IMR-90 (cell line): ENCODE results near the gene CASZ1. TPM values are rescaled to one million over a fixed set of nuclear protein-coding genes. Genes with fewer than 3 reads are reported as not detected.

Source experiments
- ATAC-seq: fragments of 200-7000 bp; cut with Tn5 transposase; 2 replicates; pipeline ENCODE4 v1.9.1; 2020; ENCODE audit warnings: low read depth, mild to moderate bottlenecking, moderate library complexity
- BruUV-seq: library from RNA; stranded (reverse); fragments of 400-500 nt; replicated peaks from 2 replicates; lab custom pipeline; 2021; lab: Mats Ljungman, UMichigan
- CTCF ChIA-PET: fragments of 300-600 bp; formaldehyde crosslinking; extraction: SDS; loops from one replicate; lab custom pipeline; 2021; ENCODE audit warnings: antibody characterized with exemption; lab: Yijun Ruan, JAX
- POLR2A ChIA-PET: fragments of 300-600 bp; sonication (Branson Sonifier 250); formaldehyde crosslinking; loops from one replicate; lab custom pipeline; 2022; ENCODE audit warnings: antibody characterized with exemption; ENCODE audit not compliant: unreplicated experiment; lab: Charles Lee
- DNase-seq: peaks from one replicate; pipeline ENCODE4 v3.0.0; 2013
- H2AFZ ChIP-seq: replicated peaks from 2 replicates; pipeline ENCODE3; 2013; ENCODE audit warnings: low read length, mild to moderate bottlenecking; ENCODE audit not compliant: poor library complexity
- H2AK5ac ChIP-seq: 2 replicates; pipeline ENCODE4 v1.6.1; 2013; ENCODE audit warnings: low read depth, low read length, inconsistent platforms
- H2AK9ac ChIP-seq: replicated peaks from 2 replicates; pipeline ENCODE3; 2013; ENCODE audit warnings: mild to moderate bottlenecking, low read depth, low read length, moderate library complexity; ENCODE audit not compliant: poor library complexity
- H2BK120ac ChIP-seq: 2 replicates; pipeline ENCODE4 v1.6.1; 2013; ENCODE audit warnings: low read depth, low read length, inconsistent platforms
- H2BK15ac ChIP-seq: 3 replicates; pipeline ENCODE4 v1.6.1; 2013; ENCODE audit warnings: low read depth, low read length, inconsistent platforms
- H2BK20ac ChIP-seq: 2 replicates; pipeline ENCODE4 v1.6.1; 2013; ENCODE audit warnings: low read depth, mild to moderate bottlenecking, inconsistent platforms, low read length, moderate library complexity
- H2BK5ac ChIP-seq: 2 replicates; pipeline ENCODE4 v1.6.1; 2013; ENCODE audit warnings: mild to moderate bottlenecking, low read depth, low read length, inconsistent platforms; ENCODE audit not compliant: poor library complexity, severe bottlenecking
- H3K14ac ChIP-seq: replicated peaks from 2 replicates; pipeline ENCODE4 v1.6.1; 2013; ENCODE audit warnings: low read depth, low read length, inconsistent platforms
- H3K18ac ChIP-seq: 2 replicates; pipeline ENCODE4 v1.6.1; 2013; ENCODE audit warnings: low read depth, low read length, control low read depth
- H3K23ac ChIP-seq: 2 replicates; pipeline ENCODE4 v1.6.1; 2013; ENCODE audit warnings: low read depth, low read length, inconsistent platforms
- H3K27ac ChIP-seq: 2 replicates; pipeline ENCODE4 v1.5.1; 2013; ENCODE audit warnings: mild to moderate bottlenecking, control low read depth, low read length; ENCODE audit not compliant: insufficient read depth
- H3K27me3 ChIP-seq: 2 replicates; pipeline ENCODE4 v1.6.1; 2013; ENCODE audit warnings: low read length; ENCODE audit not compliant: control insufficient read depth, insufficient read depth
- H3K36me3 ChIP-seq: 2 replicates; pipeline ENCODE4 v1.6.1; 2013; ENCODE audit warnings: low read length, mixed read lengths; ENCODE audit not compliant: control insufficient read depth, insufficient read depth
- H3K4ac ChIP-seq: 2 replicates; pipeline ENCODE4 v1.6.1; 2013; ENCODE audit warnings: low read depth, low read length, inconsistent platforms
- H3K4me1 ChIP-seq: 2 replicates; pipeline ENCODE4 v1.6.1; 2013; ENCODE audit warnings: low read length, mixed read lengths; ENCODE audit not compliant: control insufficient read depth, insufficient read depth
- H3K4me2 ChIP-seq: 2 replicates; pipeline ENCODE4 v1.6.1; 2013; ENCODE audit warnings: low read depth, mild to moderate bottlenecking, control low read depth, low read length, moderate library complexity
- H3K4me3 ChIP-seq: 2 replicates; pipeline ENCODE4 v1.5.1; 2013; ENCODE audit warnings: low read depth, mild to moderate bottlenecking, control low read depth, low read length, moderate library complexity; ENCODE audit not compliant: insufficient read depth
- H3K56ac ChIP-seq: 2 replicates; pipeline ENCODE4 v1.6.1; 2013; ENCODE audit warnings: low read length, inconsistent platforms; ENCODE audit not compliant: insufficient read depth; ENCODE audit errors: extremely low read depth
- H3K79me1 ChIP-seq, 2 experiments: 2 replicates each; pipeline ENCODE4 v1.6.1; 2013; ENCODE audit warnings: low read length in 2 of 2, inconsistent platforms in 1 of 2, low read depth in 1 of 2
- H3K9ac ChIP-seq: 2 replicates; pipeline ENCODE4 v1.6.1; 2013; ENCODE audit warnings: low read depth, low read length, control low read depth
- H3K9me1 ChIP-seq: 2 replicates; pipeline ENCODE4 v1.6.1; 2013; ENCODE audit warnings: low read length, inconsistent platforms; ENCODE audit not compliant: insufficient read depth
- H3K9me3 ChIP-seq: 2 replicates; pipeline ENCODE4 v1.6.1; 2013; ENCODE audit warnings: low read length; ENCODE audit not compliant: control insufficient read depth, insufficient read depth
- H4K20me1 ChIP-seq: 2 replicates; pipeline ENCODE4 v1.6.1; 2013; ENCODE audit warnings: low read length, inconsistent platforms; ENCODE audit not compliant: insufficient read depth
- H4K5ac ChIP-seq: 2 replicates; pipeline ENCODE4 v1.6.1; 2013; ENCODE audit warnings: mild to moderate bottlenecking, low read depth, low read length, control low read depth
- H4K8ac ChIP-seq, 2 experiments: 2 replicates each; pipeline ENCODE4 v1.6.1; 2013; ENCODE audit warnings: low read depth in 2 of 2, low read length in 2 of 2, control low read depth in 1 of 2, inconsistent platforms in 1 of 2
- H4K91ac ChIP-seq: 2 replicates; pipeline ENCODE4 v1.6.1; 2013; ENCODE audit warnings: low read depth, low read length, inconsistent platforms; ENCODE audit not compliant: insufficient read depth
- CEBPB ChIP-seq: IDR thresholded peaks from 2 replicates; pipeline ENCODE4 v1.6.1; 2012; ENCODE audit warnings: low read depth, low read length, improper control_type of control experiment
- CTCF ChIP-seq: conservative IDR thresholded peaks from 2 replicates; pipeline ENCODE4 v1.5.1; 2012; ENCODE audit warnings: mild to moderate bottlenecking, low read depth, low read length, improper control_type of control experiment
- MAFK ChIP-seq: IDR thresholded peaks from 2 replicates; pipeline ENCODE4 v1.6.1; 2012; ENCODE audit warnings: low read depth, low read length, improper control_type of control experiment
- POLR2A ChIP-seq: IDR thresholded peaks from 2 replicates; pipeline ENCODE4 v1.6.1; 2012; ENCODE audit warnings: mild to moderate bottlenecking, low read depth, low read length
- RFX5 ChIP-seq: IDR thresholded peaks from 2 replicates; pipeline ENCODE4 v1.8.0; 2012; ENCODE audit warnings: low read depth, mild to moderate bottlenecking, low read length, moderate library complexity
- SMC3 ChIP-seq: fragments of 150-350 bp; IDR thresholded peaks from 2 replicates; pipeline ENCODE4 v1.6.1; 2016; ENCODE audit warnings: low read depth, mild to moderate bottlenecking, antibody characterized with exemption, low read length, moderate library complexity
- WGBS, 2 experiments: methylation state at CpG; one replicate each; pipeline versions ENCODE4 v1.1.5 to v1.1.7; 2013; ENCODE audit warnings: missing lambda C conversion rate in 2 of 2; ENCODE audit not compliant: insufficient read length in 1 of 2; ENCODE audit errors: extremely low coverage in 2 of 2; 5-methylcytosine and 5-hydroxymethylcytosine counted together
- dilution Hi-C: fragments of 300-500 bp; cut with HindIII; formaldehyde crosslinking; loops from one replicate; pipeline ENCODE4 v1.14.3; 2018; ENCODE audit warnings: low sequenced_read_pairs; ENCODE audit not compliant: unreplicated experiment
- in situ Hi-C: fragments of 300-500 bp; cut with MboI; formaldehyde crosslinking; loops from 3 replicates; pipeline ENCODE4 v1.14.3; 2019; ENCODE audit warnings: low sequenced_read_pairs, inconsistent platforms, mixed read lengths
- intact Hi-C: fragments of 100-400 bp; cut with micrococcal nuclease; formaldehyde crosslinking; loops from 2 replicates; pipeline ENCODE4 v1.10.0; 2022
- polyA plus RNA-seq, 3 experiments: library from polyadenylated mRNA; depleted of rRNA; stranded (reverse); fragments of >200 nt; gene quantifications; 2 replicates each; pipeline ENCODE4 v1.2.3, GENCODE V29; 2012; ENCODE audit warnings: low replicate concordance in 1 of 3
- total RNA-seq: library from RNA; depleted of rRNA; stranded (reverse); fragments of >200 nt; gene quantifications from 2 replicates; pipeline ENCODE4 v1.2.3, GENCODE V29; 2012
- TF ChIP-seq, protein P1 (sequence below): fragments of 150-350 bp; IDR thresholded peaks from 2 replicates; pipeline ENCODE4 v1.6.1; 2016; ENCODE audit warnings: low read depth, mild to moderate bottlenecking, low read length, moderate library complexity, borderline replicate concordance

The CASZ1 gene
- total and polyA plus RNA-seq, 2 of the 4 experiments (the other 2 are of a cell fraction): 0.18 to 0.24 TPM

- H3K14ac ChIP-seq: no peak overlapping the region
- H2BK20ac ChIP-seq: no peak overlapping the region
- no peak overlapping the region for H4K8ac ChIP-seq
- H3K9me3 ChIP-seq: no peaks in the 10 kb centered on the region
- no peak overlapping the region for H2AFZ ChIP-seq
- H3K18ac ChIP-seq: no peak overlapping the region
- no peak overlapping the region for H3K4me2 ChIP-seq
- no peaks in the 10 kb centered on the region for H3K36me3 ChIP-seq
- no peak overlapping the region for H3K27ac ChIP-seq
- no peak overlapping the region for H4K5ac ChIP-seq
- dilution Hi-C loops: no loop called here
- no peak for DNase-seq
- no peak overlapping the region for H2AK9ac ChIP-seq
- no peak overlapping the region for H3K56ac ChIP-seq
- no peak for TF ChIP-seq CTCF
- no peak for TF ChIP-seq POLR2A
- TF ChIP-seq, protein P1, sequence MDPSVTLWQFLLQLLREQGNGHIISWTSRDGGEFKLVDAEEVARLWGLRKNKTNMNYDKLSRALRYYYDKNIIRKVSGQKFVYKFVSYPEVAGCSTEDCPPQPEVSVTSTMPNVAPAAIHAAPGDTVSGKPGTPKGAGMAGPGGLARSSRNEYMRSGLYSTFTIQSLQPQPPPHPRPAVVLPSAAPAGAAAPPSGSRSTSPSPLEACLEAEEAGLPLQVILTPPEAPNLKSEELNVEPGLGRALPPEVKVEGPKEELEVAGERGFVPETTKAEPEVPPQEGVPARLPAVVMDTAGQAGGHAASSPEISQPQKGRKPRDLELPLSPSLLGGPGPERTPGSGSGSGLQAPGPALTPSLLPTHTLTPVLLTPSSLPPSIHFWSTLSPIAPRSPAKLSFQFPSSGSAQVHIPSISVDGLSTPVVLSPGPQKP: no peak
- TF ChIP-seq MAFK: no peak
- no peak for TF ChIP-seq SMC3
- TF ChIP-seq RFX5: no peak
- TF ChIP-seq CEBPB: no peak
- no peaks in the 10 kb centered on the region for H3K9me1 ChIP-seq
- no peaks in the 10 kb centered on the region for H3K79me1 ChIP-seq
- no peaks in the 10 kb centered on the region for H4K20me1 ChIP-seq
- H3K27me3 ChIP-seq: peaks cover 75% of the 10 kb centered on the region
- no peak overlapping the region for H4K91ac ChIP-seq
- no peak overlapping the region for H2AK5ac ChIP-seq
- H2BK15ac ChIP-seq: no peak overlapping the region
- no peak overlapping the region for H3K4ac ChIP-seq
- no peak overlapping the region for H3K9ac ChIP-seq
- CTCF ChIA-PET: no interaction called here
- no peak overlapping the region for H3K4me3 ChIP-seq
- no peak overlapping the region for H2BK5ac ChIP-seq
- H3K4me1 ChIP-seq: no peaks in the 10 kb centered on the region; the same call in 1 of the 2 replicates
- POLR2A ChIA-PET: no interaction called here
- in situ Hi-C loops: no loop called here
- ATAC-seq: no peak
- WGBS, 2 experiments: 70% methylated on average over 5 of the region's 13 CpGs; no CpG with 5 or more reads in 1 of the 2 experiments
- H2BK120ac ChIP-seq: no peak overlapping the region
- no TSS peak for BruUV-seq
- H3K23ac ChIP-seq: no peak overlapping the region
- intact Hi-C loops: no loop called here
These were observed 90.5 kb downstream of the CASZ1 start for GRCh38 chr1:10705953-10706352.
